Frontal cortex (tissue), 4 donors: ENCODE results near the gene MTCH1. TPM values are rescaled to one million over a fixed set of nuclear protein-coding genes. Genes with fewer than 3 reads are reported as not detected.
A peak's percentile ranks its signal among the peaks of the same experiment; 100 is the strongest.
"Not testable (repeated sequence)": the region's sequence is repeated elsewhere in the genome, so short reads cannot be mapped to it uniquely, and the experiment has no call there.

ENCODE experiments used
- DNase-seq, 2 donors: peaks; one replicate each; pipeline ENCODE4 v3.0.0; 2012; ENCODE audit warnings: low spot score in 2 of 2
- FAIRE-seq: peaks from 2 replicates; lab custom pipeline; 2012; peaks lifted over from hg19 to GRCh38; lab: Jason Lieb, UNC
- total RNA-seq: library from RNA; depleted of rRNA; stranded (reverse); fragments of >200 nt; gene quantifications from one replicate; pipeline ENCODE4 v1.2.3, GENCODE V29; 2014
- donor health status: control.
- donor health status: control.
- donor health status: control.

MTCH1 gene
- total RNA-seq, 1 donor from 2014 or later: 152 TPM

DNA sequence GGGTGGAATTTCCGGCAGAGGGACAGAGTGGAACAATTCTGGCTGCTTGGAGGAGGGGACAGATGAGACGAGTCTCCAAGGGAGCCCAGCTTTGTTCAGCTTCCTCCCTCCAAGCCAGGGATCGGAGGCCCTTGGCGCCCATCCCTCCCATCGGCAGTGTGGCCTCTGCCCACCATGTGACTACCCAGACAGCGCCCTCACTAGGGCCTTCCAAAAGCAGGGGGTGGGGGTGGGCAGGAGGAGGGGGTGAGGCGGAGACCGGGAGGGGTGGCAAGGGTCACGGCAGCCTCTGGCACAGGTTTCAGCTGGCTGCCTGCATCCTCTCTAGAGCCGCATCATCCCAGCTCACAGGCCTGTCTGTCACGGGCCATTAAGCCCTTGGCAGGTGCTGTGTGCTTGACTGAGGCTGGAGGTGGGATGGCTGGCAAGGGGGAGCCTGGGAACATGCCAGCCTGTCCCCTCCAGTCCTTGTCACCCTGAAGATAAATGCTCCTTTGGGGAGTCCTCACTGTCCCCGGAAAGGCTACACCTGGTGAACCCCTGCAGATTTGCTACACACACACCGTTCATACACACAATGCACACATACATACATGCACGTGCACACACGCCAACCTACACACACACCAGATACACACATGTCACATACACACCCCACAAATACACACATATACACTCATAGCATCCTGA, 13.2 kb upstream of the MTCH1 start:
- DNase-seq (no peak), FAIRE-seq (no peak)

DNA sequence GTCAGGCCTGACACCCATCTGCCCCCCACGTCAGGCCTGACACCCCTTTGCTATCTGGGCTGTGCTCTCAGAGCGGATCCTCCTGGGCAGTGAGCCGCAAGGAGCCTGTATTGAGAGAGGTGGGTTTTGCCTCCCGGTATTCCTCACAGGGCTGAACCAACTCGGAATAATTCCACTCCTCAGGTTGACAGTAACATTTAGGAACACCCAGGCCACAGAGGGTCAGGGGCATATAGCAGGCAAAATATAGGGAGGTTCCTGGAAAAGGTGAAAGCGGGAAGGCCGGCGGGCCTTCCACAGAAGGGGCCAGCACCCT, 12.7 kb upstream of the MTCH1 start:
- no peak for FAIRE-seq
- DNase-seq: no peak

DNA sequence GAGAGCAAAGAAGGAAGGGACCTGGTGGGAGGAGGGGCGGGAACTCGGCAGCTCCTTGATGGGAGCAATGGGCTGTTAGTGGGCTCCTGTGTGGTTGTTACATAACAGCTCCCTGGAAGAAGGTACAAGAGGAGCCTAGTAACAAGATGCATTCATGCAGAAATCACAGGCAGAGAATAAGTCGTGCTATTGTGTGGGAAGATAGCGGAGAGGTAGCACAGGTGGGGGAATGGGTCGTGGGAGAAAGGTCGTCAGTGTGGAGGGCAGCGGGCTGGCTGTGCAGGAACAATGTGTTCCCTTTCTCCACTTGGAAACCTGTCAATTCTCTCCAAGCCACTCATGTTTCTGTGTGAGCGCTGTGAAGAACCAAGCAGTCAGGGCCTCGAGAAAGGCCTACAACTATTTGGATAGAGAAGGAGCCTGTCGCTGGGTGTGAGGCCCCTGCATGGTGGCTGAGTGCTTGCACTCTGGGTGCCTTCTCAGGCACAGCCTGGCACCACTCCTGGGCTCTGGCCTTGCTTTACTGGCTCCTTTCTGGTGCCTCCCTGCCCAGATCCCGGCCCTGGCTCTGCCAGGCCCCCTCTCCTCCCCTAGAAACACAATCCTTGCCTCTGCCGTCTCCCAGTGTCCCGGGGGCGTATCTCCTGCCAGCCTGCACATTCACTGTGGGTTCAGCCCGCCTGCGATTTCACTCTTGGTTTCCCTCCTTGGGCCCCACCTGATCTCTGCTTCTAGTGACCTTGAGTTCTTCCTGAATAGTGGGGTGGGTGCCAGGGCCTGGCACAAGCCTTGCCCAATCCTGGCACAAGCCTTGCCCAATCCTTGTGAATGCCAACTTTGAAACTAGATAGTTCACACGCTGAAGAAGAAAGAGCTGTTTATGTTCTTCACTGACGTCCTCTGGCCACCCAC, 12.1 kb upstream of the MTCH1 start:
- FAIRE-seq (no peak), DNase-seq (peak in 1 of 2 donors; percentile 53)

DNA sequence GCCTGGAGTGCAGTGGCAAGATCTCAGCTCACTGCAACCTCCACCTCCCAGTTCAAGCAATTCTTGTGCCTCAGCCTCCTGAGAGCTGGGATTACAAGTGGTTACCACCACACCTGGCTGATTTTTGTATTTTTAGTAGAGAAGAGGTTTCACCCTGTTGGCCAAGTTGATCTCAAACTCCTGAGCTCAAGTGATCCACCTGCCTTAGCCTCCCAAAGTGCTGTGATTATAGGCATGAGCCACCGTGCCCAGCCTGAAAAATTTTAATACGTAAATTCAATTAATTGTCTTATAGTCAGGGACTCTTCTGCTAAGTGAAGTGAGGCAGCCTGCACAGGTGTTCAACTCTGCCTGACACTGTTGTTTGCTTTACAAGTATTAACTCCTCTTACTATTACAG, 4.4 kb upstream of the MTCH1 start:
- FAIRE-seq, DNase-seq: not testable (repeated sequence)

DNA sequence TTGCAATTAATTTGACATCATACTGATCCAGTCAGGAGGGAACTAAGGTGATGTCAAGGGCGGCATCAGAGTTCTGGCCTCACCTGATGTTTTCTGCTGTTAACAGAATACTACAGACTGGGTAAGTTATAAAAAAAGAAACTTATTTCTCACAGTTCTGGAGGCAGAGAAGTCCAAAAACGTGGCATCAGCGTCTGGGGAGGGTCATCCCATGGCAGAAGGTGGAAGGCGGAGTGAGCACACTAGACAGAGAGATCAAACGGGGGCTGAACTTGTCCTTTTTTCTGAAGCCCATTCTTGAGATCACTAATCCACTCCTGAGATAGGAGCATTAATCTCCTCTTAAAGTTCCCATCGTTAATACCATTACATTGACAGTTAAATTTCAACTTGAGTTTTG, 3.3 kb upstream of the MTCH1 start:
- FAIRE-seq (no peak), DNase-seq (no peak)

DNA sequence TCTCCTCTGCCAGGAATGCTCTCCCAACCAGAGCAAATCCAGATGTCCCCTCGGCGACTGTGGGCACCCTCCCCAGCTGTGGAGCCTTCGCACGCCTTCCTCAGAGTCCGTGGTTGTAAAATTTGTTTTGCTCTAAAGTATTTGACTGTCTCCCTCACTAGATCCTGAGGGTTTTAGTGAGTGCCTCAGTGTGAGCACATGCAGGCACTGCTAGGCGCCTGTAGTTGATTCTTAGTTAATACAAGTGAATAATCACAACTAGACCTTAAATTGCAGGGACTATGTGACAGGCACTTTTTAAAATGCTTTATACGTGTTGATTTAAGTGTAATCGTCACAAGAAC, 680 bp upstream of the MTCH1 start:
- FAIRE-seq: no peak
- DNase-seq: no peak

DNA sequence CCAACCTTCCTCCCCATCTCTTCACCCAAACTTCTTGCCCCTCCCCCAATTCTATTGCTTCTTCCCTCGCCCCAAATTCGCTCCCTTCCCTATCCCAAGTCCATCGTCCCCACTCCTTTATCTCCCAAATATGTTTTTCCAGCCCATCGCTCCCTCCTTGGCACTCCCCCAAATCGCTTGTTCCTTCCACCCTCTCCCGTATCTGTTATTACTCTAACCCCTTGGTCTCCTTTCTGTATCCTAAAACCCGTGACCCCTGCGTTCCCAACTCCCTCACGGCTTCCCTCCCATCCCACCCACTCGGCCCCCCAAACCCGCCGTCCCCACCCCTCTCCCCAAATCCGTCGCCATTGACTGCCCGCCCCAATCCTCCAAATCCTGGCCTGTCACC, 584 bp downstream of the MTCH1 start:
- FAIRE-seq: no peak
- DNase-seq: no peak

DNA sequence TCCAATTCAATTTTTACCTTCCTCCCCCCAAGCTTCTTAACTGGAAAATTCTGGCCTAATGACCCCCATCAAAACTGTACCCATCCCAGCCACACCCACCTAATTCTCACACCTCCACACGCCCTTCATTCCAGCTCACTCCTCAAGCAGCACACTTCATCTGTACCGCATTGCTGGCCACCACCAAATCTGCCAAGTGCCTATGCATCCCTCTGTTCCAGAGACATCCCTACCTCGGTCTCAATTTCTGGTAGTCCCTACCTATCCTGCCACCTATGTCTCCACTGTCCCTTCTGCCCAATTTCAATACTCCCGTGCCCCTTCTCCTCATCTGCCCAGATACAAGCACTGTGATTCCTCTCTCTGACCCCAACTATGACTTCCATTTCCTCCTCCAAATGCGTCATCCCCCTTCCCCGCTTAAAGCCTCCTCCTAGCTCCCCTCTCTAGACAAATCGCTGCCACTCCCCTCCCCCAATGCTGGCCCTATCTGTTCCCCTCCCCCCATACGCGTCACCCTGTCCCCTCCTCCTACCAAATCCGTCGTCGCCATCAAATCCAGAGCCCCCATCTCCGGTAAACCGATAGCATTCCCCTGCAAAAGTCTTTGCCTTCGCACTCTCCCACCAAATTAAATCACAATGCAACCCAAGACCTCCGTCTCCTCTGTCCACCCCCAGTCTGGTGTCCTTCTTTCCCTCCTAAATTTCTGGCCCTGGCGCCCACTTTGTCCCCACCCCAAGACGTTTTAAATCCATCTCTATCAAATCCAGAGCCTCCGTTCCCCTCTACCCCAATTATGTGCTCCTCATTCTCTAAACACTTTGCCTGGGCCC, 1.2 kb downstream of the MTCH1 start:
- DNase-seq: peak in 1 of 2 donors; percentile 71

DNA sequence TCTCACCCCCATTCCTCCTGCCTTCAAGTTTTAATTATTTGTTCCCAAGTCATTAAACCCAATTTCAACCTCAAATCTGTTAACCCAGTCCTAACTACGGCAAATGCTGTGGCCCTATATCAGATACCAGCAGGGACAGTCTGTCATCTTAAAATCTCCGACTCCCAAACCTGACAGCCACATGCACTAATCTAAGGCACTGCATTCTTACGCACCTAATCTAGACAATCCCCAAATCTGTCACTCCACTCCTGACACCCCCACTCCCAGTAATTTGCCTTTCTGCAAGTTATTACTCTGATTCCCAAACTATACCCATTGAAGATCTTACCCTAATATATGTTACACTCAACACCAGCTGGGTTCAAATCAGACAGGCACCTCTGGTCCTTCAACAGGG, 2.5 kb downstream of the MTCH1 start:
- FAIRE-seq: no peak
- DNase-seq: no peak

More for the DNA sequence above, 1.2 kb downstream of the MTCH1 start:
- FAIRE-seq: no peak

DNA sequence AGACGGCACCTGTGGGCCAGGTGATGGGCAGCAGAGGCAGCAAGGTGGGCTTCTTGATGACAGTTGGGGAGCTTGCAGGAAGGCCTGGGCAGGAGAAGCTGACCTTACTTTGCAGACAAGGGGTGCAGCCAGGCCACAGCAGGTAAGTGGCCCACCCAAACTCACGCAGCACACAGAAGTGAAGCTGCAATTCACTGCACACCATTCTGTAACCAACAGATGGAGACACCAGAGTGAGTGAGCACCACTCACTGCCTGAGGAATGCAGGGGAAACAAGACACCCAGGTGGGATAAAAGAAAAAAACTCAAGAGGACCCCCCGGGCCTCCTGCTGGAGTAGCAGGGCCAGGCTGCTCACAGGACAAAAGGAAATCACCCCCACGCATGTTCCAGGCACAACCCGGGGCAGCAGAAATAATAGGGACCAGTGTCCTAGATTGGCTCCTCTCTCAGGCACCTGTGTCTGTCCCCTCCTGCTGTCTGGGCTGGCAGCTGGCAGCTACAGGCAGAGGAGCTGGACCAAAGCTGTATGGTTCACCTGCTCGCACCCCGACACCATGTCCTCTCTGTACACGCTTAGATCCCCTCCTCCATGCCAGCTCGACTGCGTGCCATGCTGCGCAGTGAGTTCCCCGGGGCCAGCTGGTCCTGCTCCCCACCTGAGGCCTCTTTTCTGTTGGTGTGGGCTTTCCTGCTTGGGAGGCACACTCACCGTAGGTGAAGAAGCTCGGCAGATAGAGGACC, 4.9 kb downstream of the MTCH1 start:
- DNase-seq: no peak
- no peak for FAIRE-seq

DNA sequence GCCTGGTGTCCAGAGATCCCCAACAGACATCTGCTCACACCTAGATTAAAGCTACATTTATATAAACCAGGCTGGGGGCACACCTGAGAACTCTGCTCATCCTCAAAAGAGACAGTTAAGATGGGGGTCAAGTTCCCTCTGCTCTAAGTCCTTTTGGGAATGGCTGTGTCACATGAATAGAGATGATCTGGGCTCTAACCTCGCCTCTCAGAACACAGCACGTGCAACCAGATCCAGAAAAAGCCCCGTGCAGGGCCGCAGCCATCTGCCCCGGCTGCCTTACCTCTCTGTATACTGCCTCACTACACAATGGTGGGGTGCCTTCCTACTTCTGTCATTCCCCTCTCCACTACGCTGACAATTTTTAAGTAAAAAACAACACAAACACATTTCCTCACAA, 5.9 kb downstream of the MTCH1 start:
- DNase-seq (no peak), FAIRE-seq (no peak)

DNA sequence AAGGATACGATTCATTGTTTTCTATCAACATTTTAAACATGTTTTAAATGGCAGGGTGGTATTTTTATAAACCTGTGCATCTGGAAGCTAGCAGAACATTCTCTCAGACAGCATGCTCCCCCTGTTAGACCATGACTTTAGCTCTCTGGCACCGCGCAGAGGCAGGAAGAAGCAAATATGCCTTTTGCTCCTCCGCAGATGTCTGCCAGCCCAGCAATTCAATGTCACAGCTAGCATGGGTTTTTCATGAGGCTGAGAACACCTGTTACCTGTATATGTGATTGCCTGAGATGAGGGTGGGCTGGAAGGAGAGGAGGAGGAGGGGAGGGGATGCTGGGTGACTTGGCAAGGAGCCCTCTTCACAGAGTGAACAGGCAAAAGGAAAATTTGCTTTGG, 6.7 kb downstream of the MTCH1 start:
- peak; percentile 74 to 77 for DNase-seq
- peak; percentile 45 for FAIRE-seq

DNA sequence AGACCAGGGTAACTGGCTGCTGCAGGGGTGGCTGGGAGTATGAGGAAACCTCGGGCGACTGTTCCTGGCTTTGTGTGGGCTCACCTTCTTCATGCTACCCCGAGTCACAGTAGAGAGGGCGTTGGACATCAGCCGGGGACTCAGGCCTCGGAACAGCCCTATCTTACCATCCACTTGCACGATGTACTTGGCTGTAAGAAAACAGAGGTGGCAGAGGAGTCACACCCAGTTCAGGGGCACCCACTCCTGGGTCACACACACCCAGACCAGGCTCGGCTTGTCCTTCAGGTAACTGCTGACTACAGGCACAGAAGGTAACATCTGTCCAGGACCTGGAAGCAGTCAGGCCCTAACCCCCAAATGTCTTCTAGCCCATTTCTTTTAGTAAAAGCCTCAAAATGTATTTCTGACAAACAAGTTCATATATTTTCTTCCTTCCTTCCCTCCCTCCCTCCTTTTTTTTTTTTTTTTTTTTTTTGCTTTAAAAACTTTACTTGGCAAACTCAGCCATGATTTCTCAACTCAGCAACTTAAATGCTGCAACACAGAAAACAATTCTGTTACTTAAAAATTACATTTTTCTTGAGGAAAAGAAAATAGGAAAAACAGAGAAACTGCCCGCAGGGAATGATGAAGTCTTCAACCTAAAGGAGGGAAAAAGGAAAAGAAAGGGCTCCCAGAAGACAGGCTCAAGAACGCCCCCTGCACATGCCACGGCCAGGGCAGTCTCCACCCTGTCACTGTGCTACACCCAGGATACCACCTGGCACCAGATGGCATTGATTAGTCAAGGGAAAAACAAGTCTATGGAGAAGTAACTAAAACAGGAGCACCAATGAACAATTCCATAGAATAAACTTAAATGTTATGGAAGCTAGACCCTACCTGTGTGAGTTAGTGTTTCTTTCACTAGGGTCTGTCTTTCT, 7.3 kb downstream of the MTCH1 start:
- FAIRE-seq: no peak
- no peak for DNase-seq

DNA sequence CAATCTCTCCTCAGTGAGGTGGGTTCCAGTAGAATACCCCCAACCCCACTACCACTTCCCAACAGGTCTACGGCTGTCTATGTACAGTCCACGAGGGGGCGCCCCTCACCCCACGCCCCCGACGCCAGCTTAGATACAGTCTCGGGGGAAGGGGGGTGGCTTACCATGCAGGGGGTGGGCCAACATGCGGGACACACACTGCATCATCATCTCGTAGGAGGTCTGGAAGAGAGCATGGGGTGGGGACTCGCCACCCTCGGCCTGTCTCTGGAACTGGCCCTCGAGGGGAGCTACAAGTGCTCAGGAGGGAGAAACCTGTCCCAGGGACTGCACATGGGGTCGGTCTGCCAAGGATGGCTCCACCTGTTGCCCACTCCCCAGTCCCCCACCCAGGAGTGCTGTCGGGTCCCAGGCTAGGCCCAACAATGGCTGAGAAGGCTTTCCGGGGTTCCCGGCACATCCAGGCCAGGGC, 8.5 kb downstream of the MTCH1 start:
- DNase-seq: no peak
- FAIRE-seq: no peak

DNA sequence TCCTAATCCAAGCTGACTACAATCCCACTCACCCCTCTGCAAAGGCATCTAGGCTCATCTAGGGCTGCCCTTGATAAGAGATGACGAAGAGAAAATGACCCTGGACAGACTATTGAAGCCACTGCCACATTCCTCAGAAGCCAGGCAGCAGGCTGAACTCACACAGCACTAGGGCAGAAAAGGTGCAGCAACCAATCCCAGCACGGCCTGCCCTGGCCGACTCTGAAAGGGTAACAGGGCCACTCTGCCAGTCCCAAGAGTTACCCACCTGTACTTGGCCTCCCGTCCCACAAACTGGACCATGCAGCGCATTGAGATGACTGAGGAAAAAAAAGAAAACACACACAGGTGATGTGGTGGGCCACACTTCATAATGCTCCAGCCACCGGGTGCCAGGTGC, 9.1 kb downstream of the MTCH1 start:
- no peak for FAIRE-seq

DNA sequence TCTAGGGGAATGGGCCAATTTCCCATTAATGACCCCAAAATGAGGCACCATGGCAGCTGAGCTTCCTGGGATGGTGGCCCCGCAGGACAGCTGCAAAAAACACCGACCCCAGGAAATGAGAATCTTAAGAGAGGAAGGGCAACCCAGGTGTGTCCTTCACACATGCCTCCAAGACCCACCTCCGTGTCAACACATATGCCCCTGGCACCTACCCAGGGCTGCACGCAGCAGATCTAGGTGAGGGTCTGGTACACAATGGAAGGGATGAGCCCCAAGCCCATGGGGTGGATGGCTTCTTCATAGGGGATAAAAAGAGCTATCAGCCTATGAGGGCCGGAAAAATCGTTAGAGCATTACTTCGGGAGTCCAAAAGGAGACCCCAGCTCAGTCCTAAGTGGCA, 9.5 kb downstream of the MTCH1 start:
- no peak for FAIRE-seq

More for the DNA sequence above, 9.1 kb downstream of the MTCH1 start:
- DNase-seq: no peak

DNA sequence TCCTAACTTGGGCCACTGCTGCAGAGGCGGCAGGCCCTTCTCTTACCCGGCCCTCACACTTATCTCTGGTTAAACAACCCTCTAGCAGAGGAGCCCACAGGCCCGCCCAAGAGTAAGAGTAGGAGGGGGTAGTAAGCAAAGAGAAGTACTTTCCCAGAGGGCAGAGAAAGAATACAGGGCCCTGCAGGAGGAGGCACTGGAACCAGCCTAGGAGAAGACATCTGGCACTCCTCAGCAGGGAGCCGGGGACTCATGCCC, 10.1 kb downstream of the MTCH1 start:
- DNase-seq: no peak
- no peak for FAIRE-seq

More for the DNA sequence above, 9.5 kb downstream of the MTCH1 start:
- DNase-seq: no peak

DNA sequence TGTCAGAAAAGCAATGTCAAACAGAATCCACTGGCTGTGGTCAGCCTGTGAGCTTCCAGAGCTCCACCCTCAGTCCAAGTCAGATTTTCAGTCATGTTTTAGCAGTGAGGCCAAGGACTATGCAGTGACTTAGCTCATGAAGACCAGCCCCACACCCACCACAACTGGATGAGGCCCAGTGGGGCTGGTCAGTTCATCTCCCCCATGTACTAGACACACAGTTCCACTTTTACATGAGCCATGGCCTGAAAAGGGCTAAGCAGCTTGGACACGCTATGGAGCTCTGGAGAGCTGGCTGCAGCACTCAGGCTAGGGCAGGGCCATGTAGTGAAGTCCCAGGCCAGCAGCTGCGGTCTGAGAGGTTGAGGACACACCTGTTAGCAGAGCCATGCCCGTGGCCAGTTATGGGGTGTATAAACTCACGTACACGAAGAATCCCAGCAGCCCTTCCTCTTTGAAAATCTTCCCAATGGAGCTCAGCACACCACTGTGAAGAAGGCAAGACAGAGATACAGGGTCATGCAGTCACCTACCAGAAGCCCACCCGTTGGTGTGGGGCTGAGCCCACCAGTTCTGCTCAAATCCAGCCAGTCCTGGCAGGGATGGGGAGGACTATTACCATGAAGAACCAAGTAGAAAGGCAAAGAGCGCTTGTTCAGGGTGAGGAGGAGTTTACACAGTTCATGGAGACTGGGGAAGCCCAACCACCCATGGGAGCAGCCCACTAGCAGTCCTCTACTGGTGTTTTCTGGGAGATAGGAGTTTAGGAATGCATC, 10.6 kb downstream of the MTCH1 start:
- FAIRE-seq (no peak), DNase-seq (no peak)
